HFF-Myc (cell line): ENCODE data around the gene KRTAP4-4.
"Not testable (repeated sequence)": the region's sequence is repeated elsewhere in the genome, so short reads cannot be mapped to it uniquely, and the experiment has no call there.

Experiments
- DNase-seq: peaks from one replicate; pipeline ENCODE4 v3.0.0-alpha.2; 2011; ENCODE audit warnings: low read depth; ENCODE audit errors: extremely low read depth
- H3K4me3 ChIP-seq: replicated peaks from 2 replicates; pipeline ENCODE4 v1.5.1; 2011; ENCODE audit warnings: low read depth, mild to moderate bottlenecking, control low read depth, low read length
- CTCF ChIP-seq: IDR thresholded peaks from 2 replicates; pipeline ENCODE4 v1.5.1; 2012; ENCODE audit warnings: mild to moderate bottlenecking, low read depth, low read length, control low read depth; ENCODE audit errors: missing control alignments

The KRTAP4-4 gene

GRCh38 chr17:41168121-41168520, 7.6 kb upstream of the KRTAP4-4 start, which contains the start of gene KRTAP4-3:
TSS of gene KRTAP4-3 (minus strand) at chr17:41168221. CDS start at chr17:41168172, 49 bp downstream.
- no peak within 1 kb of the TSS for H3K4me3 ChIP-seq
- no peak for TF ChIP-seq CTCF
- DNase-seq, result no peak

- TF ChIP-seq CTCF, result no peak
- no peak for DNase-seq
- no peak overlapping the region for H3K4me3 ChIP-seq
Observed at GRCh38 chr17:41167561-41167960, 7.0 kb upstream of the KRTAP4-4 start.

- no peak for TF ChIP-seq CTCF
- no peak for DNase-seq
- no peak overlapping the region for H3K4me3 ChIP-seq
Observed at GRCh38 chr17:41163828-41164227, 3.3 kb upstream of the KRTAP4-4 start.

GRCh38 chr17:41160190-41160589, 358 bp downstream of the KRTAP4-4 start:
- DNase-seq, H3K4me3 ChIP-seq: not testable (repeated sequence)

GRCh38 chr17:41153856-41154255, 6.7 kb downstream of the KRTAP4-4 start:
- no peak overlapping the region for H3K4me3 ChIP-seq
- no peak for DNase-seq
- no peak for TF ChIP-seq CTCF

- H3K4me3 ChIP-seq, result no peak overlapping the region
- DNase-seq, result no peak
- no peak for TF ChIP-seq CTCF
Observed at GRCh38 chr17:41151525-41151924, 9.0 kb downstream of the KRTAP4-4 start.

GRCh38 chr17:41150026-41150425, 10.5 kb downstream of the KRTAP4-4 start:
- no peak for DNase-seq
- no peak for TF ChIP-seq CTCF
- H3K4me3 ChIP-seq, result no peak overlapping the region

GRCh38 chr17:41149652-41149985, 10.9 kb downstream of the KRTAP4-4 start, which contains the start of gene KRTAP4-5:
TSS of gene KRTAP4-5 (minus strand) at chr17:41149825. CDS start at chr17:41149767, 58 bp downstream.
- H3K4me3 ChIP-seq, result no peak within 1 kb of the TSS
- DNase-seq, result no peak
- no peak for TF ChIP-seq CTCF

- DNase-seq, result not testable (repeated sequence)
Observed at GRCh38 chr17:41148971-41149651, 11.4 kb downstream of the KRTAP4-4 start.

More at GRCh38 chr17:41148971-41149651, 11.4 kb downstream of the KRTAP4-4 start:
- H3K4me3 ChIP-seq, result not testable (repeated sequence)
